HCT116 (cell line): ENCODE results near the gene TEX264.

Experiments
- CTCF ChIP-seq, 3 experiments: fragments of 200-600 bp in 1 of 3; sonication (generic) in 1 of 3; IDR thresholded peaks in 2 of 3; conservative IDR thresholded peaks in 1 of 3; 2 replicates each; pipeline ENCODE4 v1.5.1; 2012 to 2017; ENCODE audit warnings: low read depth in 2 of 3, low read length in 2 of 3, antibody characterized with exemption in 1 of 3, borderline replicate concordance in 1 of 3, control low read depth in 1 of 3, mild to moderate bottlenecking in 1 of 3, mixed read lengths in 1 of 3, mixed run types in 1 of 3, moderate library complexity in 1 of 3; ENCODE audit not compliant: insufficient read depth in 1 of 3
- EGR1 ChIP-seq: IDR thresholded peaks from 2 replicates; pipeline ENCODE4 v1.6.1; 2012; ENCODE audit warnings: low read depth
- EZH2 ChIP-seq: fragments of 200-600 bp; sonication (generic); IDR thresholded peaks from 2 replicates; pipeline ENCODE4 v1.6.1; 2017; ENCODE audit warnings: antibody characterized with exemption, mixed run types
- MAX ChIP-seq: IDR thresholded peaks from 2 replicates; pipeline ENCODE4 v1.6.1; 2012
- POLR2A ChIP-seq: IDR thresholded peaks from 2 replicates; pipeline ENCODE4 v1.7.0; 2011; ENCODE audit warnings: borderline replicate concordance; ENCODE audit not compliant: insufficient read depth, insufficient read length; ENCODE audit errors: extremely low read depth
- REST ChIP-seq: IDR thresholded peaks from 2 replicates; pipeline ENCODE4 v1.6.1; 2012; ENCODE audit warnings: low read depth
- SIN3A ChIP-seq: IDR thresholded peaks from 2 replicates; pipeline ENCODE4 v1.6.1; 2012; ENCODE audit warnings: low read depth
- ZBTB33 ChIP-seq: IDR thresholded peaks from 2 replicates; pipeline ENCODE4 v1.6.1; 2011; ENCODE audit warnings: mild to moderate bottlenecking, low read length, moderate library complexity; ENCODE audit not compliant: insufficient replicate concordance; ENCODE audit errors: extremely low read depth

GRCh38 chr3:51706788-51707731 is 36.0 kb downstream of the TEX264 start, which contains the start of gene GRM2:
- TF ChIP-seq POLR2A (no peak), CTCF (IDR thresholded peaks at IDR 0.05 in 2 of 3, conservative IDR thresholded peaks at IDR 0.05 in 1 of 3; ENCODE audit: borderline replicate concordance in 1 of 3, insufficient read depth in 1 of 3, low read depth in 2 of 3, low read length in 2 of 3) (no peak), MAX (no peak), EZH2 (no peak), SIN3A (no peak), REST (peak; percentile 66), EGR1 (no peak), ZBTB33 (no peak)
